MCF 10A (cell line): ENCODE measurements around the gene SNAP29. TPM values are rescaled to one million over a fixed set of nuclear protein-coding genes. Genes with fewer than 3 reads are reported as not detected.

Source experiments
- BruUV-seq: library from RNA; stranded (reverse); fragments of 400-500 nt; replicated peaks from 2 replicates; lab custom pipeline; 2021; lab: Mats Ljungman, UMichigan
- CTCF ChIA-PET: fragments of 300-600 bp; sonication (Branson Sonifier 250); formaldehyde crosslinking; extraction: SDS; loops from one replicate; lab custom pipeline; 2021; ENCODE audit warnings: antibody characterized with exemption, inconsistent platforms; lab: Yijun Ruan, JAX
- POLR2A ChIA-PET: fragments of 300-600, 350-650 bp; sonication (Branson Sonifier 250); formaldehyde crosslinking; extraction: SDS; loops from one replicate; lab custom pipeline; 2020; ENCODE audit warnings: antibody characterized with exemption, inconsistent platforms; lab: Yijun Ruan, JAX
- DNase-seq: peaks from one replicate; pipeline ENCODE4 v3.0.0-alpha.2; 2018; ENCODE audit not compliant: unreplicated experiment
- H3K27ac Mint-ChIP-seq: one replicate; pipeline ENCODE4 v1.8.0; 2022; ENCODE audit warnings: mild to moderate bottlenecking, low read depth, mixed read lengths; ENCODE audit not compliant: unreplicated experiment
- H3K27me3 Mint-ChIP-seq: one replicate; pipeline ENCODE4 v1.8.0; 2022; ENCODE audit warnings: mixed read lengths; ENCODE audit not compliant: insufficient read depth, unreplicated experiment
- H3K36me3 Mint-ChIP-seq: one replicate; pipeline ENCODE4 v1.8.0; 2022; ENCODE audit warnings: mild to moderate bottlenecking, moderate library complexity, mixed read lengths; ENCODE audit not compliant: insufficient read depth, unreplicated experiment
- H3K4me1 Mint-ChIP-seq: one replicate; pipeline ENCODE4 v1.8.0; 2022; ENCODE audit warnings: mixed read lengths; ENCODE audit not compliant: insufficient read depth, unreplicated experiment
- H3K4me3 Mint-ChIP-seq: one replicate; pipeline ENCODE4 v1.8.0; 2022; ENCODE audit warnings: mild to moderate bottlenecking, moderate library complexity, mixed read lengths; ENCODE audit not compliant: unreplicated experiment
- H3K9me3 Mint-ChIP-seq: one replicate; pipeline ENCODE4 v1.8.0; 2022; ENCODE audit warnings: mixed read lengths; ENCODE audit not compliant: unreplicated experiment
- CTCF ChIP-seq: fragments of 200-600 bp; IDR thresholded peaks from one replicate; pipeline ENCODE4 v1.8.0; 2022; ENCODE audit warnings: antibody characterized with exemption, mild to moderate bottlenecking; ENCODE audit not compliant: unreplicated experiment
- intact Hi-C: fragments of 100-400 bp; cut with micrococcal nuclease; formaldehyde crosslinking; loops from 2 replicates; pipeline ENCODE4 v1.14.1; 2022
- total RNA-seq: library from RNA; stranded (reverse); gene quantifications from 2 replicates; pipeline ENCODE4 v1.2.3, GENCODE V29; 2022

The SNAP29 gene
- total RNA-seq, 1 experiment from 2014 or later = 28.7 TPM

GRCh38 chr22:20829491-20830134 lies 29.2 kb upstream of the SNAP29 start:
- H3K36me3 Mint-ChIP-seq = peaks cover 60% of the 10 kb centered on the region
- H3K27me3 Mint-ChIP-seq = no peaks in the 10 kb centered on the region
- CTCF ChIA-PET = no interaction called here

GRCh38 chr22:20833225-20833665 lies 25.6 kb upstream of the SNAP29 start:
- no TSS peak for BruUV-seq
- intact Hi-C loops = no loop called here
- no peak overlapping the region for H3K27ac Mint-ChIP-seq
- ChIA-PET POLR2A (no interaction called here), CTCF (interaction anchor here (0.6 kb wide), 1 partner anchor 76 kb away, joined by 3 read pairs; no protein-coding TSS in a partner anchor)
- H3K27me3 Mint-ChIP-seq = no peaks in the 10 kb centered on the region
- H3K36me3 Mint-ChIP-seq = peaks cover 65% of the 10 kb centered on the region
- no peak for DNase-seq
- no peaks in the 10 kb centered on the region for H3K9me3 Mint-ChIP-seq
- H3K4me1 Mint-ChIP-seq = no peaks in the 10 kb centered on the region
- TF ChIP-seq CTCF = no peak
- no peak overlapping the region for H3K4me3 Mint-ChIP-seq

More at GRCh38 chr22:20829491-20830134, 29.2 kb upstream of the SNAP29 start:
- POLR2A ChIA-PET = no interaction called here
- no peak for TF ChIP-seq CTCF
- no peaks in the 10 kb centered on the region for H3K4me1 Mint-ChIP-seq
- H3K9me3 Mint-ChIP-seq = no peaks in the 10 kb centered on the region
- H3K4me3 Mint-ChIP-seq = no peak overlapping the region
- BruUV-seq = no TSS peak
- intact Hi-C loops = no loop called here
- DNase-seq = no peak
- no peak overlapping the region for H3K27ac Mint-ChIP-seq

GRCh38 chr22:20834206-20834605 lies 24.6 kb upstream of the SNAP29 start:
- CTCF ChIA-PET = interaction anchor here (1.1 to 1.3 kb wide), 2 partner anchors 50 to 56 kb away, joined by 3 read pairs; no protein-coding TSS in a partner anchor
- no peak for DNase-seq

More at GRCh38 chr22:20834206-20834605, 24.6 kb upstream of the SNAP29 start:
- Mint-ChIP-seq H3K9me3 (no peaks in the 10 kb centered on the region), H3K4me3 (no peak overlapping the region), H3K27me3 (no peaks in the 10 kb centered on the region), H3K27ac (no peak overlapping the region), H3K36me3 (peaks cover 59% of the 10 kb centered on the region), H3K4me1 (no peaks in the 10 kb centered on the region)
- POLR2A ChIA-PET = no interaction called here
- no peak for TF ChIP-seq CTCF
- intact Hi-C loops = no loop called here
- BruUV-seq = no TSS peak
